WTC11 (cell line): ENCODE results near the gene CEP19. TPM values are rescaled to one million over a fixed set of nuclear protein-coding genes. Genes with fewer than 3 reads are reported as not detected.

ENCODE experiments used
- ATAC-seq: fragments of 200-7000 bp; cut with Tn5 transposase; 2 replicates; pipeline ENCODE4 v1.10.0; 2021; ENCODE audit warnings: mild to moderate bottlenecking, moderate library complexity
- CTCF ChIA-PET: fragments of 300-600 bp; sonication (Branson Sonifier 250); formaldehyde crosslinking; loops from one replicate; lab custom pipeline; 2021; ENCODE audit warnings: antibody characterized with exemption; lab: Charles Lee
- POLR2A ChIA-PET: fragments of 350-600 bp; sonication (Branson Sonifier 250); formaldehyde crosslinking; loops from one replicate; lab custom pipeline; 2021; ENCODE audit warnings: antibody characterized with exemption; lab: Charles Lee
- DNase-seq: peaks from one replicate; pipeline ENCODE4 v3.0.0; 2021; ENCODE audit warnings: low spot score
- H3K27ac Mint-ChIP-seq: 2 replicates; pipeline ENCODE4 v1.8.0; 2021; ENCODE audit warnings: mixed read lengths
- H3K27me3 Mint-ChIP-seq: 2 replicates; pipeline ENCODE4 v1.8.0; 2021; ENCODE audit warnings: low read depth, mild to moderate bottlenecking, moderate library complexity, mixed read lengths
- H3K36me3 Mint-ChIP-seq: 2 replicates; pipeline ENCODE4 v1.8.0; 2021; ENCODE audit warnings: mixed read lengths
- H3K4me1 Mint-ChIP-seq: 2 replicates; pipeline ENCODE4 v1.8.0; 2022; ENCODE audit warnings: mixed read lengths
- H3K4me3 Mint-ChIP-seq: 2 replicates; pipeline ENCODE4 v1.8.0; 2021; ENCODE audit warnings: mild to moderate bottlenecking, moderate library complexity, mixed read lengths
- H3K9me3 Mint-ChIP-seq: 2 replicates; pipeline ENCODE4 v1.8.0; 2021; ENCODE audit warnings: mixed read lengths
- ATF1 ChIP-seq: sonication (generic); formaldehyde crosslinking; IDR thresholded peaks from 2 replicates; pipeline ENCODE4 v1.8.1; 2023; ENCODE audit warnings: mild to moderate bottlenecking, moderate library complexity, missing genetic modification reagents
- ATF3 ChIP-seq: sonication (generic); formaldehyde crosslinking; conservative IDR thresholded peaks from 2 replicates; pipeline ENCODE4 v1.8.1; 2022; ENCODE audit warnings: mild to moderate bottlenecking, missing genetic modification reagents
- CREB1 ChIP-seq: sonication (generic); formaldehyde crosslinking; IDR thresholded peaks from 2 replicates; pipeline ENCODE4 v1.8.0; 2023; ENCODE audit warnings: mild to moderate bottlenecking, missing genetic modification reagents
- CTCF ChIP-seq: fragments of 200-600 bp; IDR thresholded peaks from 2 replicates; pipeline ENCODE4 v1.8.0; 2022; ENCODE audit warnings: antibody characterized with exemption
- FOXP4 ChIP-seq: sonication (generic); formaldehyde crosslinking; IDR thresholded peaks from 2 replicates; pipeline ENCODE4 v1.8.0; 2022; ENCODE audit warnings: mild to moderate bottlenecking, missing genetic modification reagents
- GTF2I ChIP-seq: fragments of 250-450 bp; sonication (Bioruptor Pico); conservative IDR thresholded peaks from 2 replicates; pipeline ENCODE4 v1.4.0; 2021; ENCODE audit warnings: mild to moderate bottlenecking
- HMGA2 ChIP-seq: fragments of 250-450 bp; sonication (Bioruptor Pico); IDR thresholded peaks from 2 replicates; pipeline ENCODE4 v1.4.0; 2021; ENCODE audit warnings: mild to moderate bottlenecking, moderate library complexity
- JAZF1 ChIP-seq: fragments of 250-450 bp; sonication (Bioruptor Pico); IDR thresholded peaks from 2 replicates; pipeline ENCODE4 v1.9.0; 2021; ENCODE audit warnings: moderate library complexity, mild to moderate bottlenecking, inconsistent platforms
- JUN ChIP-seq: sonication (generic); formaldehyde crosslinking; IDR thresholded peaks from 2 replicates; pipeline ENCODE4 v1.8.0; 2023; ENCODE audit warnings: mild to moderate bottlenecking, missing genetic modification reagents
- MXD4 ChIP-seq: fragments of 250-450 bp; sonication (Bioruptor Pico); IDR thresholded peaks from 2 replicates; pipeline ENCODE4 v1.8.0; 2021; ENCODE audit warnings: mild to moderate bottlenecking, moderate library complexity, borderline replicate concordance
- NFYB ChIP-seq: sonication (generic); formaldehyde crosslinking; conservative IDR thresholded peaks from 2 replicates; pipeline ENCODE4 v1.8.0; 2022; ENCODE audit warnings: low read depth, missing genetic modification reagents
- RELA ChIP-seq: sonication (generic); formaldehyde crosslinking; IDR thresholded peaks from 2 replicates; pipeline ENCODE4 v1.8.1; 2022; ENCODE audit warnings: missing genetic modification reagents, mild to moderate bottlenecking, borderline replicate concordance
- SOX15 ChIP-seq: fragments of 250-450 bp; sonication (Bioruptor Pico); IDR thresholded peaks from 2 replicates; pipeline ENCODE4 v1.9.0; 2021; ENCODE audit warnings: mild to moderate bottlenecking
- SP1 ChIP-seq: sonication (generic); formaldehyde crosslinking; conservative IDR thresholded peaks from 2 replicates; pipeline ENCODE4 v1.8.1; 2022; ENCODE audit warnings: missing genetic modification reagents
- ZNF232 ChIP-seq: sonication (generic); formaldehyde crosslinking; IDR thresholded peaks from 2 replicates; pipeline ENCODE4 v1.8.0; 2022; ENCODE audit warnings: mild to moderate bottlenecking, missing genetic modification reagents
- total RNA-seq: library from RNA; stranded (reverse); gene quantifications from 3 replicates; pipeline ENCODE4 v1.2.3, GENCODE V29; 2021

CEP19 gene
- total RNA-seq, 1 experiment from 2014 or later, result 1.5 TPM

- DNase-seq (peak; percentile 57), ATAC-seq (peak; percentile 71)
- CTCF ChIA-PET, result interaction anchor here (0.6 to 6.5 kb wide), 20 partner anchors 9 to 257 kb away, joined by 3 to 67 read pairs (median 4); partner anchors contain the start of genes NCBP2 and NRROS
- H3K27me3 Mint-ChIP-seq, result no peaks in the 10 kb centered on the region; the same call in 1 of the 2 replicates
- peak overlapping the region; percentile 17; the same call in 1 of the 2 replicates for H3K27ac Mint-ChIP-seq
- H3K4me3 Mint-ChIP-seq, result no peak overlapping the region
- TF ChIP-seq JUN (CRISPR knock-in tag), result no peak
- peak; percentile 76 for TF ChIP-seq CTCF
- no peak for TF ChIP-seq NFYB
- TF ChIP-seq HMGA2 (CRISPR knock-in tag), result no peak
- no peak for TF ChIP-seq SP1 (CRISPR knock-in tag)
- no peak for TF ChIP-seq ZNF232 (CRISPR knock-in tag)
- TF ChIP-seq ATF3, result no peak
- peaks cover 15% of the 10 kb centered on the region for H3K9me3 Mint-ChIP-seq
- peaks cover 22% of the 10 kb centered on the region for H3K36me3 Mint-ChIP-seq
- H3K4me1 Mint-ChIP-seq, result peaks cover 21% of the 10 kb centered on the region
- POLR2A ChIA-PET, result interaction anchor here (0.6 kb wide), 1 partner anchor 13 kb away, joined by 3 read pairs; no protein-coding TSS in a partner anchor
Measured at GRCh38 chr3:196684548-196685407, 27.3 kb downstream of the CEP19 start.

- CTCF ChIA-PET, result interaction anchor here (1.7 kb wide), 1 partner anchor 69 kb away, joined by 12 read pairs; no protein-coding TSS in a partner anchor
- ATAC-seq (no peak), DNase-seq (no peak)
- no peak overlapping the region; the same call in 1 of the 2 replicates for H3K27ac Mint-ChIP-seq
- H3K4me1 Mint-ChIP-seq, result peaks cover 2% of the 10 kb centered on the region
- peaks cover 15% of the 10 kb centered on the region for H3K9me3 Mint-ChIP-seq
- H3K36me3 Mint-ChIP-seq, result peaks cover 9% of the 10 kb centered on the region
- no peaks in the 10 kb centered on the region for H3K27me3 Mint-ChIP-seq
- TF ChIP-seq MXD4 (CRISPR knock-in tag), result no peak
- TF ChIP-seq FOXP4 (CRISPR knock-in tag), result no peak
- POLR2A ChIA-PET, result no interaction called here
- H3K4me3 Mint-ChIP-seq, result no peak overlapping the region
Measured at GRCh38 chr3:196677931-196678330, 34.1 kb downstream of the CEP19 start.

- H3K27ac Mint-ChIP-seq, result no peak overlapping the region
- H3K4me1 Mint-ChIP-seq, result no peaks in the 10 kb centered on the region; the same call in 1 of the 2 replicates
- CTCF ChIA-PET, result interaction anchor here (1.7 to 2.5 kb wide), 2 partner anchors 8 to 68 kb away, joined by 8 to 12 read pairs; no protein-coding TSS in a partner anchor
- peaks cover 6% of the 10 kb centered on the region for H3K36me3 Mint-ChIP-seq
- no peak for DNase-seq
- POLR2A ChIA-PET, result no interaction called here
- TF ChIP-seq CREB1 (CRISPR knock-in tag) (no peak), ATF1 (CRISPR knock-in tag) (no peak), RELA (CRISPR knock-in tag) (no peak), GTF2I (CRISPR knock-in tag) (no peak), JAZF1 (CRISPR knock-in tag) (no peak), SOX15 (CRISPR knock-in tag) (no peak), ATF3 (no peak)
- TF ChIP-seq, all 79 proteins: peak for 0
- no peak overlapping the region for H3K4me3 Mint-ChIP-seq
- no peak for ATAC-seq
- peaks cover 12% of the 10 kb centered on the region for H3K9me3 Mint-ChIP-seq
- no peaks in the 10 kb centered on the region for H3K27me3 Mint-ChIP-seq
Measured at GRCh38 chr3:196677353-196677752, 34.7 kb downstream of the CEP19 start.
